ENCODE data around the gene HNF1A. TPM values are rescaled to one million over a fixed set of nuclear protein-coding genes. Genes with fewer than 3 reads are reported as not detected.

Gene HNF1A
- total and polyA plus RNA-seq, 9 of the 15 experiments (the other 6 are each of a cell fraction or from before 2014, with no cell fraction given): not detected

GRCh38 chr12:121001841-121002483, 23.6 kb downstream of the HNF1A start (continued):
- TF ChIP-seq ZNF311 (CRISPR knock-in tag; IDR thresholded peaks at IDR 0.05): no peak
- no peak for TF ChIP-seq PHF8 (IDR thresholded peaks at IDR 0.05; ENCODE audit: borderline replicate concordance, low read length)
- TF ChIP-seq MAX (CRISPR knock-in tag; IDR thresholded peaks at IDR 0.05): no peak

- H3K79me2 ChIP-seq (ENCODE audit: control insufficient read depth, insufficient read depth, low read length): no peaks in the 10 kb centered on the region
- H3K36me3 ChIP-seq (ENCODE audit: control insufficient read depth, insufficient read depth, low read length): peaks cover 42% of the 10 kb centered on the region; the same call in 2 of the 3 replicates
- BruUV-seq (replicated peaks): no TSS peak
- no peaks in the 10 kb centered on the region; a peak in 1 of 5 replicates for H3K27me3 ChIP-seq (ENCODE audit: control insufficient read depth in 2 of 2, insufficient read depth in 2 of 2, low read length in 2 of 2)
- in situ Hi-C loops (cut with MboI) (no loop called here), intact Hi-C loops (cut with micrococcal nuclease) (loop anchor here (2.0 to 10.0 kb wide), 2 partner anchors 51 to 211 kb away; partner anchors contain the start of gene P2RX4)
- ChIA-PET CTCF (ENCODE audit: low intra/inter-chr PET ratio) (interaction anchor here (0.6 to 0.9 kb wide), 2 partner anchors 66 to 107 kb away, joined by 3 read pairs; no protein-coding TSS in a partner anchor), POLR2A (interaction anchor here (0.6 to 1.0 kb wide), 2 partner anchors 9 to 40 kb away, joined by 3 read pairs; no protein-coding TSS in a partner anchor)
- H3K9ac ChIP-seq (ENCODE audit: insufficient read depth in 1 of 2, low read depth in 2 of 2, low read length in 2 of 2): no peak overlapping the region
- no peak overlapping the region for H2AFZ ChIP-seq (ENCODE audit: low read depth, low read length)
- no peaks in the 10 kb centered on the region for H3K9me3 ChIP-seq (replicated peaks; ENCODE audit: control insufficient read depth, insufficient read depth, low read depth, low read length)
- no peak for FAIRE-seq
- H3K4me2 ChIP-seq (ENCODE audit: insufficient read depth, low read length): no peak overlapping the region
- WGBS (ENCODE audit: insufficient coverage, low coverage, missing lambda C conversion rate): 81% methylated on average over 4 of the region's 4 CpGs
- H3K4me3 ChIP-seq: no peak overlapping the region
- no peaks in the 10 kb centered on the region; the same call in 1 of the 2 replicates for H4K20me1 ChIP-seq (replicated peaks; ENCODE audit: control insufficient read depth, insufficient read depth, low read length)
- peak; percentile 43 for ATAC-seq
- H3K4me1 ChIP-seq (replicated peaks in 1 of 2; ENCODE audit: control insufficient read depth in 2 of 2, insufficient read depth in 2 of 2, low read length in 2 of 2): peaks cover 0 to 8% of the 10 kb centered on the region in 2 experiments; a peak in 2 of 5 replicates
- TF ChIP-seq ZBTB40 (IDR thresholded peaks at IDR 0.05) (no peak), ZBTB40 (CRISPR knock-in tag; IDR thresholded peaks at IDR 0.05) (no peak), RAD21 (CRISPR knock-in tag; conservative IDR thresholded peaks at IDR 0.05 in 1 of 2, IDR thresholded peaks at IDR 0.05 in 1 of 2) (peak in 1 of 2 experiments; percentile 34; a peak in 2 of 4 replicates), CTCF (IDR thresholded peaks at IDR 0.05 in 2 of 3, conservative IDR thresholded peaks at IDR 0.05 in 1 of 3; ENCODE audit: insufficient read depth in 2 of 3, low read depth in 1 of 3, low read length in 3 of 3) (peak; percentile 42 to 77 (median 56); a peak in 4 of 6 replicates)
- DNase-seq (ENCODE audit: extremely low read depth in 1 of 4, low spot score in 3 of 4): no peak
- H3K27ac ChIP-seq (ENCODE audit: extremely low read depth, low read depth, low read length): no peak overlapping the region
- H3K9me1 ChIP-seq (ENCODE audit: control insufficient read depth, insufficient read depth, low read length): no peaks in the 10 kb centered on the region
Measured at GRCh38 chr12:121003650-121004049, 25.3 kb downstream of the HNF1A start.

Measured in K562 (cell line).